H1 (cell line): Measurements from ENCODE around the gene KCNH4. TPM values are rescaled to one million over a fixed set of nuclear protein-coding genes. Genes with fewer than 3 reads are reported as not detected.

Source experiments
- CTCF ChIA-PET: fragments of 300-600 bp; sonication (Branson Sonifier 250); formaldehyde crosslinking; loops from one replicate; lab custom pipeline; 2021; ENCODE audit not compliant: partially characterized antibody; lab: Charles Lee
- POLR2A ChIA-PET: fragments of 300-600 bp; sonication (Branson Sonifier 250); formaldehyde crosslinking; loops from one replicate; lab custom pipeline; 2021; ENCODE audit warnings: inconsistent platforms; ENCODE audit not compliant: partially characterized antibody; lab: Charles Lee
- DNase-seq, 2 experiments: peaks; one replicate each; pipeline versions ENCODE4 v3.0.0 to v3.0.0-alpha.2; 2010 to 2022; ENCODE audit warnings: low spot score in 2 of 2, low read depth in 1 of 2, mixed read lengths in 1 of 2
- FAIRE-seq: peaks from 2 replicates; lab custom pipeline; 2011; peaks lifted over from hg19 to GRCh38; lab: Jason Lieb, UNC
- H2AFZ ChIP-seq: 2 replicates; pipeline ENCODE4 v1.8.1; 2012; ENCODE audit warnings: low read length, inconsistent platforms
- H2AK5ac ChIP-seq: 2 replicates; pipeline ENCODE4 v1.6.1; 2013; ENCODE audit warnings: low read depth, low read length
- H2BK120ac ChIP-seq: replicated peaks from 2 replicates; pipeline ENCODE3; 2013; ENCODE audit warnings: low read depth, low read length, inconsistent platforms
- H2BK12ac ChIP-seq: 2 replicates; pipeline ENCODE4 v1.6.1; 2013; ENCODE audit warnings: low read depth, low read length
- H2BK15ac ChIP-seq: 2 replicates; pipeline ENCODE4 v1.6.1; 2013; ENCODE audit warnings: low read length
- H2BK20ac ChIP-seq: 2 replicates; pipeline ENCODE4 v1.6.1; 2013; ENCODE audit warnings: low read length
- H2BK5ac ChIP-seq: 2 replicates; pipeline ENCODE4 v1.6.1; 2013; ENCODE audit warnings: low read depth, low read length
- H3K14ac ChIP-seq: 2 replicates; pipeline ENCODE4 v1.6.1; 2013; ENCODE audit warnings: inconsistent platforms; ENCODE audit not compliant: insufficient read length
- H3K18ac ChIP-seq: 2 replicates; pipeline ENCODE4 v1.6.1; 2013; ENCODE audit warnings: low read length; ENCODE audit errors: extremely low read depth
- H3K23ac ChIP-seq: 2 replicates; pipeline ENCODE4 v1.6.1; 2013; ENCODE audit warnings: inconsistent platforms; ENCODE audit not compliant: insufficient read length
- H3K23me2 ChIP-seq: 2 replicates; pipeline ENCODE4 v1.6.1; 2013; ENCODE audit warnings: low read depth, low read length
- H3K27ac ChIP-seq: 2 replicates; pipeline ENCODE4 v1.6.1; 2011; ENCODE audit warnings: low read depth, low read length, inconsistent platforms
- H3K27me3 ChIP-seq, 4 experiments: replicated peaks in 1 of 4; 1 replicate in 1 of 4; 2 replicates in 3 of 4; pipeline versions ENCODE4 v1.6.1 to v1.8.1; 2011 to 2013; ENCODE audit warnings: low read length in 3 of 4, mild to moderate bottlenecking in 3 of 4, inconsistent platforms in 2 of 4, mixed read lengths in 2 of 4, moderate library complexity in 1 of 4; ENCODE audit not compliant: control insufficient read depth in 3 of 4, insufficient read depth in 3 of 4; ENCODE audit errors: extremely low read depth in 1 of 4
- H3K36me3 ChIP-seq, 4 experiments: 2 replicates each; pipeline versions ENCODE4 v1.6.1 to v1.8.1; 2011 to 2013; ENCODE audit warnings: mild to moderate bottlenecking in 4 of 4, low read length in 3 of 4, moderate library complexity in 2 of 4, control low read depth in 1 of 4, inconsistent platforms in 1 of 4; ENCODE audit not compliant: insufficient read depth in 4 of 4, control insufficient read depth in 2 of 4
- H3K4ac ChIP-seq: replicated peaks from 2 replicates; pipeline ENCODE3; 2013; ENCODE audit warnings: low read length, low read depth, mixed read lengths, inconsistent platforms; ENCODE audit not compliant: insufficient read length
- H3K4me1 ChIP-seq, 4 experiments: replicated peaks in 1 of 4; 1 replicate in 1 of 4; 2 replicates in 3 of 4; pipeline versions ENCODE4 v1.6.1 to v1.8.1; 2011 to 2013; ENCODE audit warnings: low read length in 3 of 4, inconsistent platforms in 2 of 4, mixed read lengths in 1 of 4; ENCODE audit not compliant: insufficient read depth in 4 of 4, control insufficient read depth in 3 of 4
- H3K4me2 ChIP-seq, 2 experiments: 2 replicates each; pipeline versions ENCODE4 v1.6.1 to v1.8.1; 2011 to 2013; ENCODE audit warnings: low read depth in 2 of 2, low read length in 2 of 2, control low read depth in 1 of 2, inconsistent platforms in 1 of 2, mild to moderate bottlenecking in 1 of 2; ENCODE audit not compliant: insufficient read depth in 1 of 2
- H3K4me3 ChIP-seq, 4 experiments: fragments of 200-600, 300-600 bp in 1 of 4; sonication (generic), shearing (Covaris generic), sonication (Bioruptor Twin) in 1 of 4; 2 replicates each; pipeline versions ENCODE4 v1.5.1 to v1.8.1; 2011 to 2016; ENCODE audit warnings: low read length in 4 of 4, low read depth in 3 of 4, control low read depth in 2 of 4, inconsistent platforms in 2 of 4, mild to moderate bottlenecking in 2 of 4, mixed read lengths in 1 of 4, moderate library complexity in 1 of 4; ENCODE audit not compliant: insufficient read depth in 2 of 4; ENCODE audit errors: extremely low read depth in 1 of 4
- H3K56ac ChIP-seq: replicated peaks from 2 replicates; pipeline ENCODE3; 2013; ENCODE audit warnings: low read depth, mild to moderate bottlenecking, mixed read lengths, low read length, inconsistent platforms; ENCODE audit not compliant: insufficient read length
- H3K79me1 ChIP-seq: 2 replicates; pipeline ENCODE4 v1.6.1; 2013; ENCODE audit warnings: low read depth, low read length, control low read depth
- H3K79me2 ChIP-seq, 2 experiments: 2 replicates each; pipeline versions ENCODE4 v1.6.1 to v1.8.1; 2012 to 2013; ENCODE audit warnings: low read length in 2 of 2, mild to moderate bottlenecking in 2 of 2, inconsistent platforms in 1 of 2; ENCODE audit not compliant: insufficient read depth in 2 of 2, control insufficient read depth in 1 of 2
- H3K9ac ChIP-seq, 4 experiments: replicated peaks in 1 of 4; 1 replicate in 1 of 4; 2 replicates in 3 of 4; pipeline versions ENCODE4 v1.6.1 to v1.8.1; 2011 to 2013; ENCODE audit warnings: low read depth in 3 of 4, low read length in 3 of 4, control low read depth in 2 of 4, mild to moderate bottlenecking in 2 of 4, moderate library complexity in 2 of 4, inconsistent platforms in 1 of 4; ENCODE audit errors: extremely low read depth in 1 of 4
- H3K9me3 ChIP-seq, 2 experiments: 2 replicates each; pipeline versions ENCODE4 v1.6.1 to v1.8.1; 2012 to 2013; ENCODE audit warnings: mild to moderate bottlenecking in 2 of 2, moderate library complexity in 2 of 2, control low read depth in 1 of 2, inconsistent platforms in 1 of 2, low read depth in 1 of 2, low read length in 1 of 2, mixed read lengths in 1 of 2; ENCODE audit not compliant: insufficient read depth in 2 of 2
- H4K20me1 ChIP-seq, 2 experiments: replicated peaks in 1 of 2; 2 replicates each; pipeline versions ENCODE3 to v1.8.1; 2011 to 2013; ENCODE audit warnings: inconsistent platforms in 2 of 2, low read length in 2 of 2, mild to moderate bottlenecking in 1 of 2; ENCODE audit not compliant: insufficient read depth in 2 of 2, control insufficient read depth in 1 of 2
- H4K5ac ChIP-seq: 2 replicates; pipeline ENCODE4 v1.6.1; 2013; ENCODE audit warnings: low read length, low read depth, mixed read lengths, inconsistent platforms; ENCODE audit not compliant: insufficient read length
- H4K8ac ChIP-seq: 2 replicates; pipeline ENCODE4 v1.8.0; 2013; ENCODE audit warnings: mild to moderate bottlenecking, moderate library complexity, low read length, inconsistent platforms; ENCODE audit not compliant: insufficient read depth; ENCODE audit errors: extremely low read depth
- H4K91ac ChIP-seq: replicated peaks from 2 replicates; pipeline ENCODE3; 2013; ENCODE audit warnings: low read length, mixed read lengths, inconsistent platforms; ENCODE audit not compliant: insufficient read length
- CEBPB ChIP-seq: IDR thresholded peaks from 2 replicates; pipeline ENCODE4 v1.6.1; 2012; ENCODE audit warnings: low read depth, low read length
- WGBS, 2 experiments: shearing (Covaris generic) in 1 of 2; methylation state at CpG; one replicate each; pipeline versions ENCODE4 v1.1.6 to v1.1.7; 2013 to 2015; ENCODE audit warnings: low lambda C conversion rate in 2 of 2, mixed read lengths in 2 of 2, inconsistent platforms in 1 of 2, low coverage in 1 of 2, missing lambda C conversion rate in 1 of 2; ENCODE audit not compliant: insufficient replicate concordance in 2 of 2, insufficient coverage in 1 of 2, insufficient read length in 1 of 2; ENCODE audit errors: extremely low coverage in 1 of 2, missing lambda C conversion rate in 1 of 2; 5-methylcytosine and 5-hydroxymethylcytosine counted together
- polyA plus RNA-seq, 7 experiments: library from polyadenylated mRNA; depleted of rRNA in 3 of 7; stranded (reverse) in 5 of 7; unstranded in 2 of 7; fragments of >200 nt in 5 of 7; fragments of 200-250 nt in 2 of 7; gene quantifications; 1 replicate in 5 of 7; 2 replicates in 1 of 7; 4 replicates in 1 of 7; pipeline versions ENCODE4 v1.2.1 to v1.2.3, GENCODE V29; 2011 to 2013; ENCODE audit warnings: missing spikeins in 2 of 7, mixed read lengths in 2 of 7
- total RNA-seq: library from RNA; stranded (reverse); fragmentation: NEBNext Ultra II Directional; extraction: Animal tissue kit (Norgen Biotek cat#: 25700); gene quantifications from 2 replicates; pipeline ENCODE4 v1.2.1, GENCODE V29; 2021
- TF ChIP-seq, protein P1 (sequence below): IDR thresholded peaks from 2 replicates; pipeline ENCODE4 v1.6.1; 2012; ENCODE audit warnings: inconsistent platforms

Gene KCNH4
- total and polyA plus RNA-seq, 2 of the 8 experiments (the other 6 are each of a cell fraction or from before 2014, with no cell fraction given), result 0.44 to 0.47 TPM

- H3K4ac ChIP-seq, result no peak overlapping the region
- H4K20me1 ChIP-seq, result peaks cover 5 to 15% of the 10 kb centered on the region in 2 experiments
- H3K79me2 ChIP-seq, result peaks cover 0 to 55% of the 10 kb centered on the region in 2 experiments; a peak in 2 of 4 replicates
- H3K9me3 ChIP-seq, result no peaks in the 10 kb centered on the region
- peaks cover 19% of the 10 kb centered on the region for H3K79me1 ChIP-seq
- no peak overlapping the region for H2BK20ac ChIP-seq
- no peak overlapping the region for H4K91ac ChIP-seq
- no peak overlapping the region for H3K23ac ChIP-seq
- H3K9ac ChIP-seq, result no peak overlapping the region
- no peak overlapping the region for H2BK15ac ChIP-seq
- no peaks in the 10 kb centered on the region for H3K27me3 ChIP-seq
- no peak overlapping the region for H3K27ac ChIP-seq
- peaks cover 3% of the 10 kb centered on the region; the same call in 1 of the 2 replicates for H3K23me2 ChIP-seq
- FAIRE-seq (no peak), DNase-seq (no peak)
- H2AK5ac ChIP-seq, result no peak overlapping the region
- H3K36me3 ChIP-seq, result peaks cover 0 to 7% (median 1%) of the 10 kb centered on the region in 4 experiments; a peak in 3 of 8 replicates
- H3K4me2 ChIP-seq, result no peak overlapping the region; a peak in 1 of 4 replicates
- POLR2A ChIA-PET, result no interaction called here
- H3K4me3 ChIP-seq, result no peak overlapping the region
- no peak overlapping the region for H2BK5ac ChIP-seq
- no peak overlapping the region for H2AFZ ChIP-seq
- no peak overlapping the region for H4K5ac ChIP-seq
- no peak overlapping the region for H3K14ac ChIP-seq
- no peak overlapping the region for H3K56ac ChIP-seq
- 0 out of 2 replicates have a peak, but pooled peaks have one; percentile 11 for TF ChIP-seq CEBPB
- TF ChIP-seq, protein P1, sequence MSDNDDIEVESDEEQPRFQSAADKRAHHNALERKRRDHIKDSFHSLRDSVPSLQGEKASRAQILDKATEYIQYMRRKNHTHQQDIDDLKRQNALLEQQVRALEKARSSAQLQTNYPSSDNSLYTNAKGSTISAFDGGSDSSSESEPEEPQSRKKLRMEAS, result no peak
- no peak overlapping the region for H4K8ac ChIP-seq
- H2BK120ac ChIP-seq, result no peak overlapping the region
- peaks cover 0 to 6% (median 1%) of the 10 kb centered on the region in 4 experiments; a peak in 3 of 7 replicates for H3K4me1 ChIP-seq
- H2BK12ac ChIP-seq, result no peak overlapping the region
- WGBS, 2 experiments, result 94% methylated on average over 6 of the region's 6 CpGs; no CpG with 5 or more reads in 1 of the 2 experiments
- CTCF ChIA-PET, result interaction anchor here (0.6 to 11.7 kb wide), 14 partner anchors 10 to 382 kb away, joined by 3 to 97 read pairs (median 4); partner anchors contain the start of genes HSPB9, KAT2A and NKIRAS2
- H3K18ac ChIP-seq, result no peak overlapping the region
Observed at GRCh38 chr17:42135151-42135550, 45.8 kb downstream of the KCNH4 start.
